SW 1271 (cell line): ENCODE data around the gene SEC16A.
A peak's percentile ranks its signal among the peaks of the same experiment; 100 is the strongest.
"Not testable (repeated sequence)": the region's sequence is repeated elsewhere in the genome, so short reads cannot be mapped to it uniquely, and the experiment has no call there.

Source experiments
- DNase-seq, 2 experiments: peaks; one replicate each; lab custom pipeline; 2025; lab: John Stamatoyannopoulos, UW

SEC16A gene

GRCh38 chr9:136439481-136440408 is 43.1 kb downstream of the SEC16A start, which contains the start of gene INPP5E:
TSS of gene INPP5E (minus strand) at chr9:136439845. CDS start at chr9:136439419, 426 bp downstream.
- DNase-seq: peak in 1 of 2 experiments; percentile 38

GRCh38 chr9:136438548-136439480 is 44.0 kb downstream of the SEC16A start:
- DNase-seq: no peak

- DNase-seq: no peak
Observed at GRCh38 chr9:136437839-136438547, 44.8 kb downstream of the SEC16A start.

GRCh38 chr9:136437430-136437829 is 45.4 kb downstream of the SEC16A start:
- DNase-seq: no peak

- no peak for DNase-seq
Observed at GRCh38 chr9:136436055-136436634, 46.7 kb downstream of the SEC16A start.

- no peak for DNase-seq
Observed at GRCh38 chr9:136434580-136435169, 48.2 kb downstream of the SEC16A start.

- DNase-seq: no peak
Observed at GRCh38 chr9:136433849-136434579, 48.8 kb downstream of the SEC16A start.

- DNase-seq: no peak
Observed at GRCh38 chr9:136433043-136433715, 49.7 kb downstream of the SEC16A start.

GRCh38 chr9:136432591-136432990 is 50.2 kb downstream of the SEC16A start:
- no peak for DNase-seq

- DNase-seq: no peak
Observed at GRCh38 chr9:136431782-136432350, 51.0 kb downstream of the SEC16A start.

- no peak for DNase-seq
Observed at GRCh38 chr9:136430588-136431234, 52.1 kb downstream of the SEC16A start.

GRCh38 chr9:136429683-136430491 is 53.0 kb downstream of the SEC16A start:
- no peak for DNase-seq

GRCh38 chr9:136429075-136429628 is 53.7 kb downstream of the SEC16A start:
- no peak for DNase-seq

- DNase-seq: no peak
Observed at GRCh38 chr9:136426787-136427186, 56.1 kb downstream of the SEC16A start.

- DNase-seq: not testable (repeated sequence)
Observed at GRCh38 chr9:136425367-136425766, 57.5 kb downstream of the SEC16A start.

GRCh38 chr9:136424750-136425362 is 58.0 kb downstream of the SEC16A start:
- no peak for DNase-seq

GRCh38 chr9:136423432-136424146 is 59.3 kb downstream of the SEC16A start:
- no peak for DNase-seq
